Right atrium auricular region (tissue), 2 donors: Measurements from ENCODE around the gene CGA. TPM values are rescaled to one million over a fixed set of nuclear protein-coding genes. Genes with fewer than 3 reads are reported as not detected.
A peak's percentile ranks its signal among the peaks of the same experiment; 100 is the strongest.

ENCODE experiments used
- DNase-seq: peaks from one replicate; pipeline ENCODE4 v3.0.0-alpha.2; 2019; ENCODE audit warnings: low spot score
- H3K27ac ChIP-seq, 2 donors: fragments of 200-600 bp; sonication (generic); 1 replicate in 1 of 2; 2 replicates in 1 of 2; pipeline ENCODE4 v1.5.1; 2016 to 2019
- H3K27me3 ChIP-seq, 2 donors: fragments of 200-600 bp; sonication (generic); one replicate each; pipeline versions ENCODE4 v1.5.1 to v1.6.0; 2017 to 2019
- H3K36me3 ChIP-seq: fragments of 200-600 bp; sonication (generic); one replicate; pipeline ENCODE4 v1.5.1; 2016
- H3K4me1 ChIP-seq, 2 donors: fragments of 200-600 bp; sonication (generic); one replicate each; pipeline versions ENCODE4 v1.5.1 to v1.6.0; 2017 to 2019
- H3K4me3 ChIP-seq, 2 donors: fragments of 200-600 bp; sonication (generic); 1 replicate in 1 of 2; 2 replicates in 1 of 2; pipeline ENCODE4 v1.5.1; 2017 to 2019; ENCODE audit warnings: mild to moderate bottlenecking in 1 of 2, moderate library complexity in 1 of 2
- H3K9me3 ChIP-seq, 2 donors: fragments of 200-600 bp; sonication (generic); one replicate each; pipeline ENCODE4 v1.5.1; 2019
- CTCF ChIP-seq, 2 donors: fragments of 200-600 bp; sonication (generic); IDR thresholded peaks; one replicate each; pipeline ENCODE4 v1.5.1; 2019; ENCODE audit warnings: antibody characterized with exemption in 2 of 2
- total RNA-seq, 2 donors: library from RNA; depleted of rRNA; stranded (reverse); fragments of >200 nt; gene quantifications; one replicate each; pipeline ENCODE4 v1.1.0, GENCODE V29; 2016

Gene CGA
- total RNA-seq, 2 donors from 2014 or later, result 0.52 TPM; not detected in 1

- no peak for DNase-seq
- Histone ChIP-seq H3K27me3 (no peaks in the 10 kb centered on the region), H3K4me1 (no peaks in the 10 kb centered on the region), H3K36me3 (no peaks in the 10 kb centered on the region), H3K4me3 (no peak overlapping the region), H3K9me3 (no peaks in the 10 kb centered on the region), H3K27ac (no peak overlapping the region)
- TF ChIP-seq CTCF (IDR thresholded peaks at IDR 0.05), result no peak
Measured at GRCh38 chr6:87124074-87124473, 29.2 kb upstream of the CGA start.

- Histone ChIP-seq H3K36me3 (no peaks in the 10 kb centered on the region), H3K9me3 (no peaks in the 10 kb centered on the region), H3K27ac (no peak overlapping the region), H3K27me3 (no peaks in the 10 kb centered on the region), H3K4me1 (no peaks in the 10 kb centered on the region), H3K4me3 (peak overlapping the region in 1 of 2 donors; percentile 31)
- TF ChIP-seq CTCF (IDR thresholded peaks at IDR 0.05), result no peak
- no peak for DNase-seq
Measured at GRCh38 chr6:87122477-87122876, 27.6 kb upstream of the CGA start.

- Histone ChIP-seq H3K9me3 (no peaks in the 10 kb centered on the region), H3K4me1 (no peaks in the 10 kb centered on the region), H3K36me3 (no peaks in the 10 kb centered on the region), H3K4me3 (no peak overlapping the region), H3K27ac (no peak overlapping the region), H3K27me3 (no peaks in the 10 kb centered on the region)
- DNase-seq, result no peak
- TF ChIP-seq CTCF (IDR thresholded peaks at IDR 0.05), result no peak
Measured at GRCh38 chr6:87118054-87118453, 23.1 kb upstream of the CGA start.

- H3K27ac ChIP-seq, result no peak overlapping the region
- no peaks in the 10 kb centered on the region for H3K27me3 ChIP-seq
- H3K36me3 ChIP-seq, result no peaks in the 10 kb centered on the region
- DNase-seq, result no peak
- no peak for TF ChIP-seq CTCF (IDR thresholded peaks at IDR 0.05)
- H3K4me3 ChIP-seq, result no peak overlapping the region
- no peaks in the 10 kb centered on the region for H3K9me3 ChIP-seq
- no peaks in the 10 kb centered on the region for H3K4me1 ChIP-seq
Measured at GRCh38 chr6:87116922-87117321, 22.0 kb upstream of the CGA start.

GRCh38 chr6:87115402-87116135 is 20.7 kb upstream of the CGA start:
- DNase-seq, result no peak
- no peaks in the 10 kb centered on the region for H3K27me3 ChIP-seq
- H3K27ac ChIP-seq, result no peak overlapping the region
- no peaks in the 10 kb centered on the region for H3K9me3 ChIP-seq
- no peak for TF ChIP-seq CTCF (IDR thresholded peaks at IDR 0.05)
- H3K4me3 ChIP-seq, result no peak overlapping the region
- no peaks in the 10 kb centered on the region for H3K36me3 ChIP-seq
- H3K4me1 ChIP-seq, result no peaks in the 10 kb centered on the region

- no peak overlapping the region for H3K4me3 ChIP-seq
- no peak overlapping the region for H3K27ac ChIP-seq
- no peaks in the 10 kb centered on the region for H3K27me3 ChIP-seq
- TF ChIP-seq CTCF (IDR thresholded peaks at IDR 0.05), result no peak
- no peaks in the 10 kb centered on the region for H3K4me1 ChIP-seq
- no peaks in the 10 kb centered on the region for H3K9me3 ChIP-seq
- no peak for DNase-seq
- no peaks in the 10 kb centered on the region for H3K36me3 ChIP-seq
Measured at GRCh38 chr6:87110636-87111035, 15.7 kb upstream of the CGA start.
